Caco-2 (cell line): ENCODE measurements around the gene ALK. TPM values are rescaled to one million over a fixed set of nuclear protein-coding genes. Genes with fewer than 3 reads are reported as not detected.
A peak's percentile ranks its signal among the peaks of the same experiment; 100 is the strongest.

ENCODE experiments used
- BruUV-seq: library from RNA; stranded (reverse); fragments of 400-500 nt; replicated peaks from 2 replicates; lab custom pipeline; 2021; lab: Mats Ljungman, UMichigan
- CTCF ChIA-PET: fragments of 300-600 bp; sonication (Branson Sonifier 250); formaldehyde crosslinking; loops from one replicate; lab custom pipeline; 2022; ENCODE audit warnings: antibody characterized with exemption; lab: Charles Lee
- POLR2A ChIA-PET: fragments of 300-600 bp; sonication (Branson Sonifier 250); formaldehyde crosslinking; loops from one replicate; lab custom pipeline; 2022; ENCODE audit warnings: antibody characterized with exemption; lab: Charles Lee
- DNase-seq, 2 experiments: peaks; one replicate each; pipeline versions ENCODE4 v3.0.0 to v3.0.0-alpha.2; 2020 to 2022
- H3K27me3 ChIP-seq: replicated peaks from 2 replicates; pipeline ENCODE4 v1.6.0; 2011; ENCODE audit warnings: low read length; ENCODE audit not compliant: control insufficient read depth, insufficient read depth
- H3K36me3 ChIP-seq: 2 replicates; pipeline ENCODE4 v1.5.1; 2011; ENCODE audit warnings: low read length; ENCODE audit not compliant: control insufficient read depth, insufficient read depth
- H3K4me1 ChIP-seq: fragments of 250-450 bp; sonication (Bioruptor Pico); 2 replicates; pipeline ENCODE4 v1.5.1; 2020; ENCODE audit warnings: mild to moderate bottlenecking
- H3K4me3 ChIP-seq: 2 replicates; pipeline ENCODE4 v1.5.1; 2011; ENCODE audit warnings: low read depth, mild to moderate bottlenecking, control low read depth, low read length
- H3K9me3 ChIP-seq: fragments of 250-450 bp; sonication (Bioruptor Pico); 2 replicates; pipeline ENCODE4 v1.5.1; 2020; ENCODE audit warnings: mild to moderate bottlenecking, moderate library complexity
- H3K27ac Mint-ChIP-seq: one replicate; pipeline ENCODE4 v1.8.0; 2022; ENCODE audit warnings: mixed read lengths; ENCODE audit not compliant: unreplicated experiment
- H3K27me3 Mint-ChIP-seq: one replicate; pipeline ENCODE4 v1.8.0; 2022; ENCODE audit warnings: mixed read lengths; ENCODE audit not compliant: insufficient read depth, unreplicated experiment
- H3K36me3 Mint-ChIP-seq: one replicate; pipeline ENCODE4 v1.8.0; 2022; ENCODE audit warnings: mild to moderate bottlenecking, mixed read lengths; ENCODE audit not compliant: insufficient read depth, unreplicated experiment
- H3K4me1 Mint-ChIP-seq: one replicate; pipeline ENCODE4 v1.8.0; 2022; ENCODE audit warnings: low read depth, mixed read lengths; ENCODE audit not compliant: unreplicated experiment
- H3K4me3 Mint-ChIP-seq: one replicate; pipeline ENCODE4 v1.8.0; 2022; ENCODE audit warnings: mild to moderate bottlenecking, moderate library complexity, mixed read lengths; ENCODE audit not compliant: unreplicated experiment
- H3K9me3 Mint-ChIP-seq: one replicate; pipeline ENCODE4 v1.8.0; 2022; ENCODE audit warnings: mixed read lengths; ENCODE audit not compliant: unreplicated experiment
- intact Hi-C: fragments of 100-400 bp; cut with micrococcal nuclease; formaldehyde crosslinking; loops from one replicate; pipeline ENCODE4 v1.10.0; 2022; ENCODE audit not compliant: unreplicated experiment
- total RNA-seq: library from RNA; stranded (reverse); gene quantifications from 2 replicates; pipeline ENCODE4 v1.2.3, GENCODE V29; 2022
- TF ChIP-seq, protein P1 (sequence below), 2 experiments: fragments of 200-600 bp in 1 of 2; IDR thresholded peaks; 1 replicate in 1 of 2; 2 replicates in 1 of 2; pipeline versions ENCODE4 v1.5.1 to v1.8.0; 2011 to 2022; ENCODE audit warnings: antibody characterized with exemption in 1 of 2, control low read depth in 1 of 2, inconsistent platforms in 1 of 2, low read depth in 1 of 2, low read length in 1 of 2, mild to moderate bottlenecking in 1 of 2, moderate library complexity in 1 of 2; ENCODE audit not compliant: insufficient read depth in 1 of 2, severe bottlenecking in 1 of 2, unreplicated experiment in 1 of 2

ALK gene
- total RNA-seq, 1 experiment from 2014 or later: 0.11 TPM

DNA sequence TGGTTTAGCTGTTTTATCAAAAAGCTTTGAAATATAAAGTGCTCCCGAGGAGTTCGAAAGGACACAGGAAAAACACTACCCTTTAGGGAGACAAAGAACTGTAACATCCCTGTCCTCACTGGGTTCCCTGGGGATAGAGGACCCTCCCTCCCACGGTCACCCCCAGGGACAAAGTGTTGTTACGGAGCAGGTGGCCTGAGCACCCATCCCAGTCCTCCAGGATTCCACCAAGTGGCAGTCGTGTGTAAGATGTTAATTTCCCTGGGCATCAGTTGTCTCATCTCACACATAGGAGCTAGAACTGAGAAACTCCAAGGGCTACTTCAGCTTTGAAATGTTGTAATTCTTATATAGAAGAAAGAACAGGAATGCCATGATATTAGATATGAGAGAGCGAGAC, 137.7 kb downstream of the ALK start:
- H3K4me3 Mint-ChIP-seq: no peak overlapping the region
- CTCF ChIA-PET: interaction anchor here (0.6 kb wide), 1 partner anchor 51 kb away, joined by 3 read pairs; no protein-coding TSS in a partner anchor

DNA sequence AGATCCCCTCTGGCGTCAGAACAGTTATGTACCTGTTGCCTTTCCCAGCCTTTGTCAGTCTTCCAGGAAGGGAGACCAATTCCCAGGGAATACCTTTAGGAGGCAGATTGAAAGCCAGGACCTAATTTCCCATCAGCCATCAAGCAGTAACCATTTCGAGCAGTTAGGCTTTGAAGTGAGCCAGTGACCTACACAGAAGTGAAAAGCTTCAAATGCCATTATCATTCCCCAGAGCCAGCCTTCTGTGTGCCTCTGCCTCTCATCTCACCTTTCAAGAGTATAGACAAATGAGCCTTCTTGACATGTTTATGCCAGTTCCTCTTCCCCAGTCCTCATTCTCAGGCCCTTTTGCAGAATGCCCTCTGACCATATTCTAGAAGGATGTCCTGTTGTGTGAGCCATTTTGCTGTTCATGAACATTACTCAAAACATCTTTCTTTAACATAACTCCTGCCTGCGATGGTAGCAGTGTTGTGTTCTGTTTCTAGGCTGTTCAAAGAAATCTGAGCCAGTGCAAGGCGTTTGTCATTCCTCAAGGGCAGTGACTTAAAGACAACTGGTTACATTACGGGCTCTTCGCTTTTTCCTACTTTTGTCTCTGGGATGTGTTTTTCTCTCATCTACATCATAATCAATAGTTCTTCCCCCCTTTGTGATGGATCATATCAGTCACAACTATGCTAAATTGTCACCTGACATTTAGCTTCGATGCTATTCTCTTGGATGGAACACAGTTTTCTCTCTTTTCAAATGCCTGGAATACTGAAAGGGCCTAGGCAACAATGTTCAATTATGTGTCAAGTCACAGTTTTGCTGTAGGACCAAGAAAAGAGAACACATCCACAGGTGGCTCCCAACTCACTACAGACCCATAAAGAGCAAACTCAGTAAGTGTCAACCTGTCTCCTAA, 138.6 kb downstream of the ALK start:
- no peak for DNase-seq
- Mint-ChIP-seq H3K36me3 (no peaks in the 10 kb centered on the region), H3K9me3 (no peaks in the 10 kb centered on the region), H3K27ac (no peak overlapping the region), H3K4me1 (no peaks in the 10 kb centered on the region), H3K27me3 (peaks cover 6% of the 10 kb centered on the region), H3K4me3 (no peak overlapping the region)
- ChIA-PET CTCF (no interaction called here), POLR2A (no interaction called here)
- no peaks in the 10 kb centered on the region for H3K4me1 ChIP-seq
- TF ChIP-seq, protein P1, sequence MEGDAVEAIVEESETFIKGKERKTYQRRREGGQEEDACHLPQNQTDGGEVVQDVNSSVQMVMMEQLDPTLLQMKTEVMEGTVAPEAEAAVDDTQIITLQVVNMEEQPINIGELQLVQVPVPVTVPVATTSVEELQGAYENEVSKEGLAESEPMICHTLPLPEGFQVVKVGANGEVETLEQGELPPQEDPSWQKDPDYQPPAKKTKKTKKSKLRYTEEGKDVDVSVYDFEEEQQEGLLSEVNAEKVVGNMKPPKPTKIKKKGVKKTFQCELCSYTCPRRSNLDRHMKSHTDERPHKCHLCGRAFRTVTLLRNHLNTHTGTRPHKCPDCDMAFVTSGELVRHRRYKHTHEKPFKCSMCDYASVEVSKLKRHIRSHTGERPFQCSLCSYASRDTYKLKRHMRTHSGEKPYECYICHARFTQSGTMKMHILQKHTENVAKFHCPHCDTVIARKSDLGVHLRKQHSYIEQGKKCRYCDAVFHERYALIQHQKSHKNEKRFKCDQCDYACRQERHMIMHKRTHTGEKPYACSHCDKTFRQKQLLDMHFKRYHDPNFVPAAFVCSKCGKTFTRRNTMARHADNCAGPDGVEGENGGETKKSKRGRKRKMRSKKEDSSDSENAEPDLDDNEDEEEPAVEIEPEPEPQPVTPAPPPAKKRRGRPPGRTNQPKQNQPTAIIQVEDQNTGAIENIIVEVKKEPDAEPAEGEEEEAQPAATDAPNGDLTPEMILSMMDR (IDR thresholded peaks at IDR 0.05; ENCODE audit: insufficient read depth in 1 of 2, low read depth in 1 of 2, low read length in 1 of 2, severe bottlenecking in 1 of 2, unreplicated experiment in 1 of 2): no peak
- H3K36me3 ChIP-seq: no peaks in the 10 kb centered on the region
- no peaks in the 10 kb centered on the region; the same call in 1 of the 2 replicates for H3K27me3 ChIP-seq
- BruUV-seq: no TSS peak
- H3K4me3 ChIP-seq: no peak overlapping the region
- intact Hi-C loops: loop anchor here (1.0 kb wide), 1 partner anchor 58 kb away; no protein-coding TSS in a partner anchor
- no peaks in the 10 kb centered on the region for H3K9me3 ChIP-seq

More for the DNA sequence above, 137.7 kb downstream of the ALK start:
- Mint-ChIP-seq H3K27ac (no peak overlapping the region), H3K4me1 (no peaks in the 10 kb centered on the region), H3K9me3 (no peaks in the 10 kb centered on the region), H3K36me3 (no peaks in the 10 kb centered on the region), H3K27me3 (peaks cover 6% of the 10 kb centered on the region)
- POLR2A ChIA-PET: no interaction called here
- H3K4me1 ChIP-seq: no peaks in the 10 kb centered on the region
- no peak for DNase-seq
- TF ChIP-seq, protein P1 (IDR thresholded peaks at IDR 0.05; ENCODE audit: insufficient read depth in 1 of 2, low read depth in 1 of 2, low read length in 1 of 2, severe bottlenecking in 1 of 2, unreplicated experiment in 1 of 2): peak in 1 of 2 experiments; percentile 9
- intact Hi-C loops: loop anchor here (1.0 kb wide), 1 partner anchor 58 kb away; no protein-coding TSS in a partner anchor
- no TSS peak for BruUV-seq
- H3K36me3 ChIP-seq: no peaks in the 10 kb centered on the region
- H3K27me3 ChIP-seq: no peaks in the 10 kb centered on the region
- no peaks in the 10 kb centered on the region for H3K9me3 ChIP-seq
- no peak overlapping the region for H3K4me3 ChIP-seq

- no peak overlapping the region for H3K4me3 Mint-ChIP-seq
- H3K36me3 Mint-ChIP-seq: no peaks in the 10 kb centered on the region
- H3K27me3 Mint-ChIP-seq: peaks cover 6% of the 10 kb centered on the region
- H3K9me3 Mint-ChIP-seq: no peaks in the 10 kb centered on the region
- ChIA-PET CTCF (no interaction called here), POLR2A (no interaction called here)
- H3K27ac Mint-ChIP-seq: no peak overlapping the region
- H3K4me1 Mint-ChIP-seq: no peaks in the 10 kb centered on the region
- H3K9me3 ChIP-seq: no peaks in the 10 kb centered on the region
- no peaks in the 10 kb centered on the region for H3K36me3 ChIP-seq
- BruUV-seq: no TSS peak
- DNase-seq: no peak
- TF ChIP-seq, protein P1 (IDR thresholded peaks at IDR 0.05; ENCODE audit: insufficient read depth in 1 of 2, low read depth in 1 of 2, low read length in 1 of 2, severe bottlenecking in 1 of 2, unreplicated experiment in 1 of 2): no peak
- H3K4me3 ChIP-seq: no peak overlapping the region
- H3K4me1 ChIP-seq: no peaks in the 10 kb centered on the region
- intact Hi-C loops: no loop called here
- no peaks in the 10 kb centered on the region; the same call in 1 of the 2 replicates for H3K27me3 ChIP-seq
Measured at GRCh38 chr2:29782087-29782486, 139.3 kb downstream of the ALK start.
